Osteocyte (in vitro differentiated cells): Measurements from ENCODE around the gene LARP1. TPM values are rescaled to one million over a fixed set of nuclear protein-coding genes. Genes with fewer than 3 reads are reported as not detected.
A peak's percentile ranks its signal among the peaks of the same experiment; 100 is the strongest.

ENCODE experiments used
- DNase-seq: peaks from one replicate; pipeline ENCODE4 v3.0.0; 2021; ENCODE audit warnings: mixed read lengths; ENCODE audit not compliant: unreplicated experiment; ENCODE audit errors: extremely low spot score
- H3K27ac Mint-ChIP-seq: one replicate; pipeline ENCODE4 v1.8.0; 2021; ENCODE audit warnings: mild to moderate bottlenecking, mixed read lengths; ENCODE audit not compliant: unreplicated experiment
- H3K27me3 Mint-ChIP-seq: one replicate; pipeline ENCODE4 v1.8.0; 2021; ENCODE audit warnings: mixed read lengths; ENCODE audit not compliant: unreplicated experiment
- H3K36me3 Mint-ChIP-seq: one replicate; pipeline ENCODE4 v1.8.0; 2021; ENCODE audit warnings: mixed read lengths; ENCODE audit not compliant: unreplicated experiment
- H3K4me1 Mint-ChIP-seq: one replicate; pipeline ENCODE4 v1.8.0; 2021; ENCODE audit warnings: mixed read lengths; ENCODE audit not compliant: unreplicated experiment
- H3K4me3 Mint-ChIP-seq: one replicate; pipeline ENCODE4 v1.8.0; 2021; ENCODE audit warnings: mild to moderate bottlenecking, moderate library complexity, mixed read lengths; ENCODE audit not compliant: unreplicated experiment
- H3K9me3 Mint-ChIP-seq: one replicate; pipeline ENCODE4 v1.8.0; 2021; ENCODE audit warnings: mixed read lengths; ENCODE audit not compliant: unreplicated experiment
- total RNA-seq: library from RNA; stranded (reverse); gene quantifications from 2 replicates; pipeline ENCODE4 v1.2.1, GENCODE V29; 2021
- TF ChIP-seq, protein P1 (sequence below): fragments of 200-600 bp; sonication (generic); IDR thresholded peaks from 2 replicates; pipeline ENCODE4 v1.5.0; 2021; ENCODE audit warnings: antibody characterized with exemption, mild to moderate bottlenecking, moderate library complexity

LARP1 gene
- total RNA-seq, 1 donor from 2014 or later = 247 TPM

DNA sequence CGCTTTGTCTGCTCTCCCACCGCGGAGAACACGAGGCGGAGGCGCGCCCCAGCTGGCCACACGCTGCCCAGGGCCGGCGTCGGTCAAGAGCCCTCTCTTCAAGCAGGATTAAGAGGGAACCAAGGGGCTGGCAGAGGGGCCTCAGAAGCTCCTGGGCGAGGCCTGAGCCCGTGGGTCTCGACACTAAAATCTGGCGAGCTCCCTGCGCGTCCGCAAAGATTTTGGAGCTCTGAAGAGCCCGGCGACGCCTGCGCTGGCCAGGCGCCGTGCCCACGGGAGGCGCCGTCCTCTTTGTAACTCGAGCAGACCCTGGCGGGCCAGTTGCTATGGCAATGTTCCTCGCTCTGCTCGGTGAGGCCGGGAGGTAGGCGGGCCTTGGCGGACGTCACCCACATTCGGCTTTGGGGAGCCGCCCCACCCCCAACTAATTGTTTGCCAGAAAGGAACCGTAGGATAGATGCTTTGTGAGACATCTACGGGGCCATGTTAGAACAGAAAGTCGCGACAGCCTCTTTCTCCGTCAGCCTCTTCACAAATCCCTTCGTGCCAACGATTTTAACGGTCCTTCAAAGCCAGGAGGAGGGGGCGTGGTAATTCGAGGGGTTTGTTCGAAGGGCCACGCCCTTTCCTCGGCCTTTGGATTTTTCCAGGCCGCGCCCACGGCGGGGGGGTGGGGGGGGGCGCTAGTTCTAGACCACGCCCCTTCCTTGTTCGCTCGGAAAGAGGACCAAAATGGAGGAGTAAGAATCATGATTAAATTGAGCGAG lies 102.5 kb downstream of the LARP1 start:
- no peaks in the 10 kb centered on the region for H3K9me3 Mint-ChIP-seq
- H3K27ac Mint-ChIP-seq = peak overlapping the region; percentile 100
- no peaks in the 10 kb centered on the region for H3K27me3 Mint-ChIP-seq
- DNase-seq = peak; percentile 98
- TF ChIP-seq, protein P1, sequence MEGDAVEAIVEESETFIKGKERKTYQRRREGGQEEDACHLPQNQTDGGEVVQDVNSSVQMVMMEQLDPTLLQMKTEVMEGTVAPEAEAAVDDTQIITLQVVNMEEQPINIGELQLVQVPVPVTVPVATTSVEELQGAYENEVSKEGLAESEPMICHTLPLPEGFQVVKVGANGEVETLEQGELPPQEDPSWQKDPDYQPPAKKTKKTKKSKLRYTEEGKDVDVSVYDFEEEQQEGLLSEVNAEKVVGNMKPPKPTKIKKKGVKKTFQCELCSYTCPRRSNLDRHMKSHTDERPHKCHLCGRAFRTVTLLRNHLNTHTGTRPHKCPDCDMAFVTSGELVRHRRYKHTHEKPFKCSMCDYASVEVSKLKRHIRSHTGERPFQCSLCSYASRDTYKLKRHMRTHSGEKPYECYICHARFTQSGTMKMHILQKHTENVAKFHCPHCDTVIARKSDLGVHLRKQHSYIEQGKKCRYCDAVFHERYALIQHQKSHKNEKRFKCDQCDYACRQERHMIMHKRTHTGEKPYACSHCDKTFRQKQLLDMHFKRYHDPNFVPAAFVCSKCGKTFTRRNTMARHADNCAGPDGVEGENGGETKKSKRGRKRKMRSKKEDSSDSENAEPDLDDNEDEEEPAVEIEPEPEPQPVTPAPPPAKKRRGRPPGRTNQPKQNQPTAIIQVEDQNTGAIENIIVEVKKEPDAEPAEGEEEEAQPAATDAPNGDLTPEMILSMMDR = peak; percentile 28
- peak overlapping the region; percentile 92 for H3K4me3 Mint-ChIP-seq
- peaks cover 38% of the 10 kb centered on the region for H3K4me1 Mint-ChIP-seq
- peaks cover 3% of the 10 kb centered on the region for H3K36me3 Mint-ChIP-seq

GRCh38 chr5:154858297-154858971 lies 103.3 kb downstream of the LARP1 start, which contains the start of gene CNOT8:
Gene CNOT8 (plus strand): TSS chr5:154858627. CDS start chr5:154863279, 4,652 bp downstream.
- Mint-ChIP-seq H3K36me3 (peaks cover 6% of the 10 kb centered on the region), H3K4me3 (peak within 1 kb of the TSS; percentile 92), H3K27me3 (no peaks in the 10 kb centered on the region), H3K9me3 (no peaks in the 10 kb centered on the region), H3K4me1 (peaks cover 40% of the 10 kb centered on the region), H3K27ac (peak within 1 kb of the TSS; percentile 100)
- TF ChIP-seq, protein P1 = no peak
- DNase-seq = peak; percentile 99

DNA sequence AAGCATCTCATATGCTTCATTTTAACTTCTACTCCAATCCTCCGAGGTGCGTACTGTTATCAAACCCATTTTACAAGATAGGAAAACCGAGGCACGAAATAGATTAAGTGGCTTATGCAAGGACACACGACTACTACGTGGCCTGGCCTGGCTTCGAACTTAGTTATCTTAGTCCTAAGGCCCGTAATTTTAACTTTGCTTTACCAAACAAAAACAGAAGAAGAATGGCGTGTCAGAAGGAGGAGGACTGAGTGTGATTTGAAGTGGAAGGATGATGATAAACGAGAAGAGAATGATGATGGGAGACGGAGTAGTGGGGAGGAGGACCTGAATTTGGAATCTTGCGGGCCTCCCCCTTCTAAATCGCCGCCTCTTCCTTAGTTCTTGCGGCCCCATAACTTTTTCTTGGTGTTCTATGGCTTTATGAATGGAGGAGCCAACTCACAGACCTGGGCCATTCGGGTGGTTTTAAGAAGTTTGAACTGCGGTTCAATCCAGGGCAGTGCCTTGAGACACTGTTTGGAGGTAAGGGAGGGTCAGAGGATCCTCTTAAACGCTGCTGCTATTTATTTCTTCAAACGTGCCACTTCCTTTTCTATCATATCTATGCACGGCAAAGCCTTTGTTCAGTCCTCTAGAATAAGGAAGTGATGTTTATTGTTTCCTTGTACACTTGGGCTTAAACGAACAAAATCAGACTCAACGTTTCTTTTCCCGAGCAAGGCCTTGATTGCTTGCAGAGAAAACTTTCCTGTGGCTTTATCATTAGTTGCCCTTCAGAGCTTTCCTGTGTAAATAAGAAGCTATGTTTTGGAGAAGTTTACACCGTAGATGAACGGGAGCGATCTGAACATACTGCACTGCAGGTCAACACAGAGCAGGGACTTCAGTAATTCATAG lies 104.0 kb downstream of the LARP1 start:
- no peaks in the 10 kb centered on the region for H3K9me3 Mint-ChIP-seq
- DNase-seq = no peak
- peak overlapping the region; percentile 92 for H3K4me3 Mint-ChIP-seq
- H3K27ac Mint-ChIP-seq = peak overlapping the region; percentile 100
- peaks cover 13% of the 10 kb centered on the region for H3K36me3 Mint-ChIP-seq
- TF ChIP-seq, protein P1 = no peak
- H3K4me1 Mint-ChIP-seq = peaks cover 40% of the 10 kb centered on the region
- H3K27me3 Mint-ChIP-seq = no peaks in the 10 kb centered on the region

DNA sequence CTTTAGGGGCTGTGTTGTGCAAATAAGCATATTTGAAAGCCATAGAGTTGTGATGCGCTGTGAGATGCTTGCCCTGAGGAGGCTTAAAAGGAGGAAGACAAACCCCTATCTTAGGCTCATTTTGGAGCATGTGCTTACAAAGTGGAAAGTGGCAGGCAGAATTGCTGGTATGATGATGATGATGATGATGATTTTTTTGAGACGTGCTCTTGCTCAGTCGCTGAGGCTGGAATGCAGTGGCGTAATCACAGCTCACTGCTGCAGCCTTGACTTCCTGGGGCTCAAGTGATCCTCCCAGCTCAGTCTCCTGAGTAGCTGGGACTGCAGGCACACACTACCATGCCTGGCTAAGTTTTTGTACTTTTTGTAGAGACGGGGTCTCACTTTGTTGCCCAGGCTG lies 104.9 kb downstream of the LARP1 start:
- peaks cover 18% of the 10 kb centered on the region for H3K36me3 Mint-ChIP-seq
- peak overlapping the region; percentile 100 for H3K27ac Mint-ChIP-seq
- peak overlapping the region; percentile 92 for H3K4me3 Mint-ChIP-seq
- no peak for DNase-seq
- peaks cover 42% of the 10 kb centered on the region for H3K4me1 Mint-ChIP-seq
- TF ChIP-seq, protein P1 = no peak
- H3K27me3 Mint-ChIP-seq = no peaks in the 10 kb centered on the region
- H3K9me3 Mint-ChIP-seq = no peaks in the 10 kb centered on the region
